Activated naive CD4-positive, alpha-beta T cell treated with anti-CD3 and anti-CD28 coated beads for 36 hours (primary cell): ENCODE measurements around the gene SDC4. TPM values are rescaled to one million over a fixed set of nuclear protein-coding genes. Genes with fewer than 3 reads are reported as not detected.

Experiments
- CTCF ChIA-PET: fragments of 350-600 bp; sonication (Branson Sonifier 250); formaldehyde crosslinking; loops from one replicate; lab custom pipeline; 2021; ENCODE audit warnings: antibody characterized with exemption; lab: Charles Lee
- DNase-seq: peaks from one replicate; pipeline ENCODE4 v3.0.0-alpha.2; 2020
- H3K27ac Mint-ChIP-seq: one replicate; pipeline ENCODE4 v1.8.0; 2021; ENCODE audit warnings: mild to moderate bottlenecking, mixed read lengths
- H3K27me3 Mint-ChIP-seq: one replicate; pipeline ENCODE4 v1.8.0; 2021; ENCODE audit warnings: low read depth, mixed read lengths
- H3K36me3 Mint-ChIP-seq: one replicate; pipeline ENCODE4 v1.8.0; 2021; ENCODE audit warnings: low read depth, mixed read lengths
- H3K4me1 Mint-ChIP-seq: one replicate; pipeline ENCODE4 v1.8.0; 2021; ENCODE audit warnings: low read depth, mixed read lengths
- H3K4me3 Mint-ChIP-seq: one replicate; pipeline ENCODE4 v1.8.0; 2021; ENCODE audit warnings: mild to moderate bottlenecking, moderate library complexity, mixed read lengths
- H3K9me3 Mint-ChIP-seq: one replicate; pipeline ENCODE4 v1.8.0; 2021; ENCODE audit warnings: mixed read lengths
- intact Hi-C: fragments of 100-400 bp; cut with micrococcal nuclease; formaldehyde crosslinking; loops from one replicate; pipeline ENCODE4 v1.15.1; 2023
- total RNA-seq, 2 experiments: library from RNA; stranded (reverse); gene quantifications; one replicate each; pipeline ENCODE4 v1.2.3, GENCODE V29; 2021

SDC4 gene
- total RNA-seq, 2 experiments from 2014 or later, result 28.4 to 31.4 TPM

GRCh38 chr20:45323731-45324130, 24.5 kb downstream of the SDC4 start:
- Mint-ChIP-seq H3K9me3 (no peaks in the 10 kb centered on the region), H3K36me3 (peaks cover 4% of the 10 kb centered on the region), H3K27me3 (no peaks in the 10 kb centered on the region), H3K4me3 (no peak overlapping the region), H3K27ac (no peak overlapping the region), H3K4me1 (peaks cover 18% of the 10 kb centered on the region)
- no peak for DNase-seq
- intact Hi-C loops, result loop anchor here (1.0 kb wide), 2 partner anchors 114 to 127 kb away; no protein-coding TSS in a partner anchor
- CTCF ChIA-PET, result interaction anchor here (0.9 to 9.1 kb wide), 8 partner anchors 9 to 448 kb away, joined by 3 to 116 read pairs (median 6); no protein-coding TSS in a partner anchor

- DNase-seq, result peak; percentile 54
- intact Hi-C loops, result loop anchor here (1.0 kb wide), 2 partner anchors 114 to 127 kb away; no protein-coding TSS in a partner anchor
- Mint-ChIP-seq H3K9me3 (no peaks in the 10 kb centered on the region), H3K4me3 (no peak overlapping the region), H3K27me3 (no peaks in the 10 kb centered on the region), H3K36me3 (peaks cover 4% of the 10 kb centered on the region), H3K27ac (no peak overlapping the region), H3K4me1 (peaks cover 26% of the 10 kb centered on the region)
- CTCF ChIA-PET, result interaction anchor here (0.9 to 9.1 kb wide), 12 partner anchors 8 to 448 kb away, joined by 3 to 116 read pairs (median 5); partner anchors contain the start of gene SYS1
These were observed 25.3 kb downstream of the SDC4 start for GRCh38 chr20:45322952-45323383.

- DNase-seq, result peak; percentile 34
- no peak overlapping the region for H3K27ac Mint-ChIP-seq
- CTCF ChIA-PET, result interaction anchor here (0.8 to 9.1 kb wide), 11 partner anchors 9 to 129 kb away, joined by 3 to 116 read pairs (median 5); partner anchors contain the start of gene SYS1
- intact Hi-C loops, result no loop called here
- H3K27me3 Mint-ChIP-seq, result peaks cover 6% of the 10 kb centered on the region
- H3K9me3 Mint-ChIP-seq, result no peaks in the 10 kb centered on the region
- no peaks in the 10 kb centered on the region for H3K36me3 Mint-ChIP-seq
- H3K4me1 Mint-ChIP-seq, result peaks cover 36% of the 10 kb centered on the region
- no peak overlapping the region for H3K4me3 Mint-ChIP-seq
These were observed 27.2 kb downstream of the SDC4 start for GRCh38 chr20:45320948-45321595.

- no peaks in the 10 kb centered on the region for H3K36me3 Mint-ChIP-seq
- H3K27me3 Mint-ChIP-seq, result peaks cover 20% of the 10 kb centered on the region
- peak overlapping the region; percentile 48 for H3K4me3 Mint-ChIP-seq
- H3K27ac Mint-ChIP-seq, result peak overlapping the region; percentile 91
- intact Hi-C loops, result loop anchor here (1.0 to 5.0 kb wide), 6 partner anchors 36 to 453 kb away; partner anchors contain the start of gene SYS1
- peaks cover 36% of the 10 kb centered on the region for H3K4me1 Mint-ChIP-seq
- CTCF ChIA-PET, result interaction anchor here (0.6 to 9.1 kb wide), 28 partner anchors 8 to 452 kb away, joined by 3 to 116 read pairs (median 5); partner anchors contain the start of genes SDC4 and SYS1
- no peak for DNase-seq
- no peaks in the 10 kb centered on the region for H3K9me3 Mint-ChIP-seq
These were observed 29.3 kb downstream of the SDC4 start for GRCh38 chr20:45318948-45319347.

GRCh38 chr20:45318386-45318939, 29.8 kb downstream of the SDC4 start:
- Mint-ChIP-seq H3K9me3 (no peaks in the 10 kb centered on the region), H3K36me3 (no peaks in the 10 kb centered on the region), H3K27me3 (peaks cover 25% of the 10 kb centered on the region), H3K27ac (peak overlapping the region; percentile 91), H3K4me1 (peaks cover 36% of the 10 kb centered on the region), H3K4me3 (peak overlapping the region; percentile 48)
- intact Hi-C loops, result loop anchor here (2.0 to 5.0 kb wide), 3 partner anchors 36 to 454 kb away; partner anchors contain the start of gene SYS1
- peak; percentile 47 for DNase-seq
- CTCF ChIA-PET, result interaction anchor here (0.6 to 9.1 kb wide), 31 partner anchors 9 to 483 kb away, joined by 3 to 116 read pairs (median 5); partner anchors contain the start of genes SDC4 and SYS1

GRCh38 chr20:45317826-45318225, 30.4 kb downstream of the SDC4 start:
- peaks cover 36% of the 10 kb centered on the region for H3K4me1 Mint-ChIP-seq
- H3K27me3 Mint-ChIP-seq, result peaks cover 27% of the 10 kb centered on the region
- DNase-seq, result no peak
- intact Hi-C loops, result loop anchor here (2.0 to 5.0 kb wide), 3 partner anchors 37 to 454 kb away; partner anchors contain the start of gene SYS1
- H3K27ac Mint-ChIP-seq, result peak overlapping the region; percentile 91
- CTCF ChIA-PET, result interaction anchor here (0.5 to 9.1 kb wide), 19 partner anchors 9 to 460 kb away, joined by 3 to 116 read pairs (median 6); partner anchors contain the start of genes SDC4 and SYS1
- peak overlapping the region; percentile 17 for H3K4me3 Mint-ChIP-seq
- no peaks in the 10 kb centered on the region for H3K9me3 Mint-ChIP-seq
- no peaks in the 10 kb centered on the region for H3K36me3 Mint-ChIP-seq

- intact Hi-C loops, result loop anchor here (5.0 kb wide), 1 partner anchor 456 kb away; no protein-coding TSS in a partner anchor
- Mint-ChIP-seq H3K9me3 (no peaks in the 10 kb centered on the region), H3K4me1 (peaks cover 37% of the 10 kb centered on the region), H3K27ac (no peak overlapping the region), H3K27me3 (peaks cover 38% of the 10 kb centered on the region), H3K4me3 (peak overlapping the region; percentile 12), H3K36me3 (no peaks in the 10 kb centered on the region)
- DNase-seq, result no peak
- CTCF ChIA-PET, result interaction anchor here (0.5 to 9.1 kb wide), 7 partner anchors 13 to 140 kb away, joined by 3 to 116 read pairs (median 5); partner anchors contain the start of gene SDC4
These were observed 31.8 kb downstream of the SDC4 start for GRCh38 chr20:45316150-45317080.

- peaks cover 45% of the 10 kb centered on the region for H3K27me3 Mint-ChIP-seq
- no peak overlapping the region for H3K27ac Mint-ChIP-seq
- H3K36me3 Mint-ChIP-seq, result no peaks in the 10 kb centered on the region
- peaks cover 35% of the 10 kb centered on the region for H3K4me1 Mint-ChIP-seq
- intact Hi-C loops, result loop anchor here (5.0 kb wide), 1 partner anchor 457 kb away; no protein-coding TSS in a partner anchor
- no peak overlapping the region for H3K4me3 Mint-ChIP-seq
- CTCF ChIA-PET, result interaction anchor here (1.6 to 9.1 kb wide), 3 partner anchors 21 to 121 kb away, joined by 5 to 116 read pairs (median 6); no protein-coding TSS in a partner anchor
- no peaks in the 10 kb centered on the region for H3K9me3 Mint-ChIP-seq
- DNase-seq, result no peak
These were observed 32.6 kb downstream of the SDC4 start for GRCh38 chr20:45315672-45316071.

- intact Hi-C loops, result no loop called here
- H3K4me3 Mint-ChIP-seq, result no peak overlapping the region
- CTCF ChIA-PET, result interaction anchor here (1.2 to 3.2 kb wide), 6 partner anchors 13 to 202 kb away, joined by 3 to 31 read pairs (median 4); partner anchors contain the start of gene SYS1
- H3K4me1 Mint-ChIP-seq, result peaks cover 29% of the 10 kb centered on the region
- H3K36me3 Mint-ChIP-seq, result no peaks in the 10 kb centered on the region
- no peak overlapping the region for H3K27ac Mint-ChIP-seq
- DNase-seq, result no peak
- peaks cover 53% of the 10 kb centered on the region for H3K27me3 Mint-ChIP-seq
- H3K9me3 Mint-ChIP-seq, result no peaks in the 10 kb centered on the region
These were observed 34.3 kb downstream of the SDC4 start for GRCh38 chr20:45313943-45314342.

- no peaks in the 10 kb centered on the region for H3K9me3 Mint-ChIP-seq
- CTCF ChIA-PET, result interaction anchor here (0.6 to 3.2 kb wide), 11 partner anchors 10 to 961 kb away, joined by 3 to 31 read pairs (median 4); partner anchors contain the start of gene SYS1
- intact Hi-C loops, result no loop called here
- H3K4me3 Mint-ChIP-seq, result no peak overlapping the region
- no peak for DNase-seq
- H3K27me3 Mint-ChIP-seq, result peaks cover 53% of the 10 kb centered on the region
- H3K36me3 Mint-ChIP-seq, result no peaks in the 10 kb centered on the region
- H3K27ac Mint-ChIP-seq, result no peak overlapping the region
- peaks cover 21% of the 10 kb centered on the region for H3K4me1 Mint-ChIP-seq
These were observed 35.0 kb downstream of the SDC4 start for GRCh38 chr20:45313065-45313695.

- intact Hi-C loops, result no loop called here
- H3K36me3 Mint-ChIP-seq, result no peaks in the 10 kb centered on the region
- H3K27me3 Mint-ChIP-seq, result peaks cover 58% of the 10 kb centered on the region
- CTCF ChIA-PET, result interaction anchor here (0.6 to 3.2 kb wide), 22 partner anchors 8 to 962 kb away, joined by 3 to 31 read pairs (median 3); partner anchors contain the start of genes PIGT and SYS1
- no peak for DNase-seq
- H3K27ac Mint-ChIP-seq, result no peak overlapping the region
- no peaks in the 10 kb centered on the region for H3K9me3 Mint-ChIP-seq
- no peak overlapping the region for H3K4me3 Mint-ChIP-seq
- peaks cover 14% of the 10 kb centered on the region for H3K4me1 Mint-ChIP-seq
These were observed 36.0 kb downstream of the SDC4 start for GRCh38 chr20:45312241-45312640.
